ENCODE measurements around the gene ODR4.

ODR4 gene

DNA sequence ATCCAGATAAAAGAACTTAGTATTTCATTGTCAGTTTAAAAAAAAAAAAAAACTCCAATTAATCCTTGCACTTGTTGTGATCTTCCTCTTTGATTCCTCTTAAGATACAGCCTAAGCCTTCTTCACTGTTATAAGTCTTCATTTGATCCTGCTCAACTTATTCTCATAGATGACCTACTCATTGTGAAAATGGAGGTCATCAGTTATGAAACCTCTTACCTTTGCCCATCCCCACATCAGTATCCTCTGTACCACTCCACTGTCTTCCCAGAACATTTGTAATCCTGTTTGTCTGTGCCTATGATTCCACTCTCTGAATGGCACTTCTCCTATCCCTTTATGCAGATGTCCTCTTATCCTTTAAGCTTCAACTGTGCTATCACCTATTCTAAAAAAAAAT, 28.0 kb downstream of the ODR4 start:
- Mint-ChIP-seq H3K9me3 (no peaks in the 10 kb centered on the region), H3K4me1 (ENCODE audit: low read depth) (peaks cover 2% of the 10 kb centered on the region), H3K4me3 (no peak overlapping the region), H3K36me3 (ENCODE audit: low read depth) (peaks cover 71% of the 10 kb centered on the region), H3K27ac (no peak overlapping the region), H3K27me3 (no peaks in the 10 kb centered on the region)
- DNase-seq: no peak

DNA sequence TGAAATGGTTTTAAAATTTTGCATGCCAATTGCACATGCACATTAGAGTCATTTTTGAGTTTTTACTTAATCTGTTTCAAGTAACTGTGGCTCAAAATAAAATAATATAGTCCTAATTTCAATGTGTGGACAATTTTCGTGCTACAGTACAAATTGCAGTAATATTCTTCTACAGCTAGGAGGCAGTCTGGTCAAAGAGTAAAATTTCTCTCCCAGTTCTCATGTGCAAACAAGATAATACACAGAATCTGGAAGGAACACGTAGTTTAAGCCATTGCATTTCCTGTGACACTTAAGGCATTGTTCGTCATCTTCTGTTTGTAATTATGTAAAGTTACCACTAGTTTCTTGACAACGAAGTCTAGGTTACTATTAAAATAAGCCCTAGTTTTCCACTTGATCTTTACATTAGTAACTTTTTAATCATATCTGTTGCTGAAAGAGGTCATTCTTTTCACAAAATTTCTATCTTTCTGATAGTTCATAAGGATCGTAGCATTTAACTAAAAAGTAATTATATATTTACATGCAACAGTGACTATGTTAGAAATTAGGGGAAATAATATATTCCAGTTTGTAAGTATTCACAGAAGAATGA, 28.9 kb downstream of the ODR4 start:
- no peak overlapping the region for H3K4me3 Mint-ChIP-seq
- H3K36me3 Mint-ChIP-seq (ENCODE audit: low read depth): peaks cover 71% of the 10 kb centered on the region
- H3K9me3 Mint-ChIP-seq: no peaks in the 10 kb centered on the region
- H3K4me1 Mint-ChIP-seq (ENCODE audit: low read depth): peaks cover 2% of the 10 kb centered on the region
- DNase-seq: no peak
- H3K27me3 Mint-ChIP-seq: no peaks in the 10 kb centered on the region
- H3K27ac Mint-ChIP-seq: no peak overlapping the region

DNA sequence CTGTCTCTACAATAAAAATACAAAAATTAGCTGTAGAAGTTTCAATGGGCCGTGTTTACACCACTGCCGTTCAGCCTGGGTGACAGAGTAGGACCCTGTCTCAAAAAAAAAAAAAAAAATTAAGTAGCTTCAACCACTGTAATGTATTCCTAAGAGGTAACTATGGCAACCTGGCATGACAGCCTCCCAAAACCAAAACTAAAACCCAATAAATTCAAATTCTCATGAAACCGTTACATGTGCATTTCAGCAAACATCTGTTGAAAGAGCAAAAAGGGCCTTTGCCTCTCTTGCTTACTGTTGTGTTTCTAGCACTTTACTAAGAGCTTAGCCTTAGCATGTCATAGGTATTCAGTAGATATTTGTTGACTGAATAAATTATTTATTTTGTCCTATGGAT, 33.5 kb downstream of the ODR4 start:
- no peaks in the 10 kb centered on the region for H3K9me3 Mint-ChIP-seq
- no peaks in the 10 kb centered on the region for H3K27me3 Mint-ChIP-seq
- H3K36me3 Mint-ChIP-seq (ENCODE audit: low read depth): peaks cover 75% of the 10 kb centered on the region
- no peak overlapping the region for H3K4me3 Mint-ChIP-seq
- H3K4me1 Mint-ChIP-seq (ENCODE audit: low read depth): no peaks in the 10 kb centered on the region
- no peak overlapping the region for H3K27ac Mint-ChIP-seq
- DNase-seq: no peak

DNA sequence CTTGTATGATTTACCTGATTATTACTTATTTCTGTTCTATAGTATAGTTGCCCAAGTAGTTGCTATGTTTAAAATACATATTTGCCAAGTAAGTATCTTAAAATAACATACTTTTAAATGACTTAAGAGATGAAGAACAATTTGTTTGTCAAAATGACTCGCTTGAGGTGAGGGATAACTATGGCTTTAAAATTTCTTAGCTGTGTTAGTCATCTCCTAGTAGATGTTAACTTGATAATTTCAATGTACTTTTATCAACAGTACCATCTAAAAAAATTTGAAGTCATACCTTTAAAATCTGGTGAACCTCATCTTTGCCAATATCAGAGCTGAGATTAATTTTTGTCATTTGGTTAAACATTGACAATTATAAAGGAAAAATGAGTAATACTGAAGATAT, 37.7 kb downstream of the ODR4 start:
- H3K4me1 Mint-ChIP-seq (ENCODE audit: low read depth): no peaks in the 10 kb centered on the region
- H3K36me3 Mint-ChIP-seq (ENCODE audit: low read depth): peaks cover 57% of the 10 kb centered on the region
- no peaks in the 10 kb centered on the region for H3K9me3 Mint-ChIP-seq

DNA sequence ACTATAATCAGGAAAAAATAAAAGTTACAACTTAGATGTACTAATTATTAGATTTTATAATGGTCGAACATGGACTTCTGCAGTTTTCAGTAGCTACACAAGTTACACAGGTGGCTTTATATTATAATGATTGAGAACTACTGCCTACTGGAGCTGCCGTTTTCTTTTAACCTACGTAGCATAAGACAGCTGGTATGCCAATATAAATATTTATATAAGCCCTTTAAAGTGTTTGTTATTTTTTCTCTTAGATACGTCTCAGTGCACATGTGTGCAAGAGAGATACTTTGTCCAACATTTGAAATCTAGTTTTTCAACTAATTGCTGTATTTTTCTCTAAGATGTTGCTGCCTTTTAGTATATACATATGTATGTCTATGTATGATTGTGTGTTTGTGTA, 42.9 kb downstream of the ODR4 start:
- DNase-seq: no peak

More for the DNA sequence above, 37.7 kb downstream of the ODR4 start:
- DNase-seq: no peak
- Mint-ChIP-seq H3K27me3 (no peaks in the 10 kb centered on the region), H3K4me3 (no peak overlapping the region), H3K27ac (no peak overlapping the region)

DNA sequence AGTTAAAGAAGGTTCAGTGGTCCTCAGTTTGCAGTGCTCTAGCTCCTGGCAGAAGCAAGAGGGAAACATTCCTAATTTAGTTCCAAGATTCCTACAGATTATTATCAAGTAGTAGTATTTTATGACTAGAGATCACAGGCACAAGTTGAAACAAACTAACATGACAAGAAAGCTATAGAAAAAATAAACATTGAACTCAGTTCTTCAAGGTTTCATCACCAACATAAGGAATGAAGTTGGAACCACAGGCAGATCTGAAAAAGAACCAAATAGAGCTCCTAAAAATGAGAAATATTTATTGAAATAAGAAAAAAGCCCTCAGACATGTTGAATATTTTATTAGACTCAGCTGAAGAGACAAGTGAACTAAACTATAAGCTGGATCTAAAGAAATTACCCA, 44.7 kb downstream of the ODR4 start:
- no peak for DNase-seq
- Mint-ChIP-seq H3K27me3 (no peaks in the 10 kb centered on the region), H3K4me1 (ENCODE audit: low read depth) (peaks cover 9% of the 10 kb centered on the region), H3K9me3 (no peaks in the 10 kb centered on the region), H3K4me3 (no peak overlapping the region), H3K36me3 (ENCODE audit: low read depth) (peaks cover 45% of the 10 kb centered on the region), H3K27ac (no peak overlapping the region)

More for the DNA sequence above, 42.9 kb downstream of the ODR4 start:
- Mint-ChIP-seq H3K9me3 (no peaks in the 10 kb centered on the region), H3K27me3 (no peaks in the 10 kb centered on the region), H3K4me3 (no peak overlapping the region), H3K36me3 (ENCODE audit: low read depth) (peaks cover 55% of the 10 kb centered on the region), H3K4me1 (ENCODE audit: low read depth) (peaks cover 9% of the 10 kb centered on the region), H3K27ac (no peak overlapping the region)

DNA sequence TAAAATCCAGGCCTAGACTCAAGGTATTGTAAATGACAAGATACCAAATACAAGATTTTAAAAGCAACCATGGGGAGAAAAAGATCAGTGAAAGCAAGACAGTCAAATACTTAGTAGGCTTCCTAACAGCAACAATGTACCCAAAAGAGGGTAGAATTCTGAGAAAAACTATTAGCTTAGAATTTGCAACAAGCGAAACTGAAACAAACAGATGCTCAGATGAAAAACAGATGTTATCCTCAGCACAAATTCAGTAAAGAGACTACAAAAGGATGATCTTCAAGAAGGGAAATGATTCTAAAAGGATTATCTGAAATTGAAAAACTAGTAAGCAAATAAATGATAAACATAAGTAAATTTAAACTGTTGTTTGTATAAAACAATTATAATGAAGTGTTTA, 45.3 kb downstream of the ODR4 start:
- no peaks in the 10 kb centered on the region for H3K27me3 Mint-ChIP-seq
- no peak for DNase-seq
- H3K9me3 Mint-ChIP-seq: no peaks in the 10 kb centered on the region
- no peak overlapping the region for H3K27ac Mint-ChIP-seq
- H3K36me3 Mint-ChIP-seq (ENCODE audit: low read depth): peaks cover 40% of the 10 kb centered on the region
- H3K4me1 Mint-ChIP-seq (ENCODE audit: low read depth): peaks cover 9% of the 10 kb centered on the region
- H3K4me3 Mint-ChIP-seq: no peak overlapping the region

DNA sequence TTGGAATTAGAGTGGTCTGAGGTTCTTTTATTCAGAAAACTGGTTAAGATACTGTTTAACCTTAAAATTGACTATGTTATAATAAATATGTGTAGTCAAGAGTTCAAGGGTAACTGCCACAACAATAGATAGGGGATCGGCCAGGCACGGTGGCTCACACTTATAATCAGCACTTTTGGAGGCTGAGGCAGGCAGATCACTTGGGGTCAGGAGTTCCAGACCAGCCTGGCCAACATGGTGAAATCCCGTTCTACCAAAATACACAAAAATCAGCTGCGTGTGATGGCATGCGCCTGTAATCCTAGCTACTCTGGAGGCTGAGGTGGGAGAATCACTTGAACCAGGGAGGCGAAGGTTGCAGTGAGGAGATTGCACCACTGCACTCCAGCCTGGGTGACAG, 45.8 kb downstream of the ODR4 start:
- DNase-seq: no peak
- H3K4me3 Mint-ChIP-seq: no peak overlapping the region
- H3K9me3 Mint-ChIP-seq: no peaks in the 10 kb centered on the region
- peaks cover 40% of the 10 kb centered on the region for H3K36me3 Mint-ChIP-seq (ENCODE audit: low read depth)
- no peaks in the 10 kb centered on the region for H3K27me3 Mint-ChIP-seq
- H3K4me1 Mint-ChIP-seq (ENCODE audit: low read depth): peaks cover 9% of the 10 kb centered on the region
- no peak overlapping the region for H3K27ac Mint-ChIP-seq

DNA sequence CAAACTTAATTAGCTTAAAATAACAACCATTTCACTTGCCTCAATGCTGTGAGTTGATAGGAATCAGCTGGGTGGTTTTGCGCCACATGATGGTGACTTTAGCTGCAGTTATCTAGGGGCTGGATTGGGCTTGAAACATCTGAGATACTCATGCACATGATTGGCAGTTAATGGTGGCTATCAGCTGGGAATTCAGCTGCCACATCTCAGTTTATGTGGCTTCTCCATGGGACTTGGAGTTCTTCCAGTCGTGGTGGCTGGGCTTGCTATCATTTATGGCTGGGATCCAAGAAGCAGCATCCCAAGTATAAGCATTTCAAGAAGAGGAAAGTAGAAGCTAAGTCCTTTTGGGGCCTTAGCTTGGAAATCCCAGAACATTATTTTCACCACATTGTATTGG, 48.9 kb downstream of the ODR4 start:
- no peak overlapping the region for H3K4me3 Mint-ChIP-seq
- no peak for DNase-seq
- no peaks in the 10 kb centered on the region for H3K9me3 Mint-ChIP-seq
- no peaks in the 10 kb centered on the region for H3K27me3 Mint-ChIP-seq
- peaks cover 28% of the 10 kb centered on the region for H3K36me3 Mint-ChIP-seq (ENCODE audit: low read depth)
- peaks cover 9% of the 10 kb centered on the region for H3K4me1 Mint-ChIP-seq (ENCODE audit: low read depth)
- H3K27ac Mint-ChIP-seq: no peak overlapping the region

DNA sequence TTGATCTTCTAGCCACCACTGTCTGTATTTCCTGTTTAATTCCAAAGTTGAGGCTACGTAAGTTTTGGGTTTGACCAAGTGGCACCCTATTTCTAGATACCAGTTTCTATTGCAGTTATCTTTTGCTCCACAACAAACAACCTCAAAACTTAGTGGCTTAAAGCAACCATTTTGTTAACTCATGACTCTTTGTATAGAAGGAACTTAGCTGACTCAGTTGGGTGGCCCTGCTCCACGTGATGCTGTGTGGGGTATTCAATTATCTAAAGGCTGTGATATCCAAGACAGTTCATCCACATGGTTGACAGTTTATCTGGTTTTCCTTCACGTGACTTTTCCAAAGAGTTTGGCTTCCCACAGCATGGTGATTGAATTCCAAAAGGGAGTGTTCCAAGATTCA, 50.5 kb downstream of the ODR4 start:
- no peaks in the 10 kb centered on the region for H3K4me1 Mint-ChIP-seq (ENCODE audit: low read depth)

DNA sequence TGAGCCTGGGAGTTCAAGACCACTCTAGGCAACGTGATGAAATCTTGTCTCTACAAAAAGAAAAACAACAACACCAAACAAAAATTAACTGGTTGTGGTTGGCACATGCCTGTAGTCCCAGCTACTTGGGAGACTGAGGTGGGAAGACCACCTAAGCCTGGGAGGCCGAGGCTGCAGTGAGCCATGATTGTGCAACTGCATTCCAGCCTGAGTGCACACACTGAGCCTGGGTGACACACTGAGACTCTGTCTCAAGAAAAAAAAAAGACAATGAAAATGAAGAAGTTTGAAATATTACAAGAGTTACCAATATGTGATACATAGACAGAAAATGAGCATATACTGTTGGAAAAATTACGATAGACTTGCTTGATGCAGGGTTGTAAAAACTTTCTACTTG, 53.4 kb downstream of the ODR4 start:
- Mint-ChIP-seq H3K4me3 (no peak overlapping the region), H3K27ac (no peak overlapping the region), H3K36me3 (ENCODE audit: low read depth) (peaks cover 8% of the 10 kb centered on the region), H3K27me3 (no peaks in the 10 kb centered on the region), H3K9me3 (no peaks in the 10 kb centered on the region), H3K4me1 (ENCODE audit: low read depth) (no peaks in the 10 kb centered on the region)
- no peak for DNase-seq

More for the DNA sequence above, 50.5 kb downstream of the ODR4 start:
- no peak overlapping the region for H3K4me3 Mint-ChIP-seq
- no peaks in the 10 kb centered on the region for H3K9me3 Mint-ChIP-seq
- H3K27ac Mint-ChIP-seq: no peak overlapping the region
- H3K27me3 Mint-ChIP-seq: no peaks in the 10 kb centered on the region
- peaks cover 17% of the 10 kb centered on the region for H3K36me3 Mint-ChIP-seq (ENCODE audit: low read depth)
- DNase-seq: no peak

DNA sequence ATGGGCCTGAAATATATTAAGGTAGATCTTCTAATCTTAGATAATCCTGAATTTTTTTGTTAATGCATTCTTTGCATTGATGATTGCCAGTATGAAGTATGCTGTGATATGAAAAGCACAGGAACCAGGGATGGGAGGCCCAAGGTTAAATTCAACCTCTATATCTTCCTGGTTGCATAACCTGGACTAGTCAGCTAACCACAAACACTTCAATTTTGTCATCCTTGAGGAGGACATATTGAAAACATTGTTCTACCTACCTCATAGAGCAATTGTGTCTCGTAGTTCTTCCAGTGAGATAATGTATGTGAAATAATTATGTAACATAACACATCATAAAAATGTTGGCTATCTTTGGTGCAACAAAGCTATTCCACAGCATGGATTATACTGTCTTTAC, 59.7 kb downstream of the ODR4 start:
- DNase-seq: no peak
- no peaks in the 10 kb centered on the region for H3K27me3 Mint-ChIP-seq
- H3K4me3 Mint-ChIP-seq: no peak overlapping the region

DNA sequence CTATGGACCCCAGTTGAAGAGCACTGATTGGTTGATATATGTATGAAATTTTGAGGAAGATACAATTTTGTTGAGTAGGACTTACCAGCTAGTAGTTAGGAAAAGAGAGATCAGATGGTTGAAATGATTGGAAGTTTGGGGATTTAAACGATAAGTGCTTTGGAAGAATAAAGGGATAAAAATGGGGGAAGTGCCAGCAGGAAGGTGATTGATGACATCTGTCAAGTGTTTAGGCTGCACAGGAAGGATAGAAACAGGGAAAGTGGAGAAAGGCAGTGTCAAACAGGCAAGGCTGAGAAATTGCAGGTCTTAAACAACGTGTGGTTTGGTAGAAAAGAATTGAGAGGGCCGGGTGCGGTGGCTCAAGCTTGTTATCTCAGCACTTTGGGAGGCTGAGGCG, 62.9 kb downstream of the ODR4 start:
- Mint-ChIP-seq H3K27ac (no peak overlapping the region), H3K9me3 (no peaks in the 10 kb centered on the region)

More for the DNA sequence above, 59.7 kb downstream of the ODR4 start:
- peaks cover 2% of the 10 kb centered on the region for H3K4me1 Mint-ChIP-seq (ENCODE audit: low read depth)
- H3K9me3 Mint-ChIP-seq: no peaks in the 10 kb centered on the region
- H3K27ac Mint-ChIP-seq: no peak overlapping the region
- H3K36me3 Mint-ChIP-seq (ENCODE audit: low read depth): peaks cover 2% of the 10 kb centered on the region

DNA sequence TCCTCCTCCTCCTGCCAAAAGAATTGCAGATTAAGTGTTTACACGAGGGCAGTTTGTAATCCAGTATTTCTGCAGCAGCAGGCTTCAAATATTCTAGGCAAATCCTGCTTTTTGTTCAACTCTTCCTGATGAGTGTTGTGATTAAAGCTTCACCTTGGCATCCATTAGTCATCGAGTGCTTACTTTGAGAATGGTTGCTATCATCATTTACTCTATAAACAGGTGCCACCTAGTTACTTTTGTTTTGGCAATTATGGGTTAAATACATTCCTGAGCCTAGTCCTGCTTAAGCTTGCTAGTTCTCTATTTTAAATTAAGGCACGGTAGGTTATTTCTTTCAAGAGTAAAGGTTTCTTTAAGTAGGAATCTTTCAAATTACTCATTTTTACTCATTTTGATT, 64.9 kb downstream of the ODR4 start:
- peaks cover 2% of the 10 kb centered on the region for H3K36me3 Mint-ChIP-seq (ENCODE audit: low read depth)
- H3K27ac Mint-ChIP-seq: no peak overlapping the region
- no peak for DNase-seq
- no peak overlapping the region for H3K4me3 Mint-ChIP-seq
- H3K9me3 Mint-ChIP-seq: no peaks in the 10 kb centered on the region
- peaks cover 19% of the 10 kb centered on the region for H3K4me1 Mint-ChIP-seq (ENCODE audit: low read depth)
- H3K27me3 Mint-ChIP-seq: no peaks in the 10 kb centered on the region

More for the DNA sequence above, 62.9 kb downstream of the ODR4 start:
- H3K4me1 Mint-ChIP-seq (ENCODE audit: low read depth): peaks cover 19% of the 10 kb centered on the region
- no peak for DNase-seq
- no peak overlapping the region for H3K4me3 Mint-ChIP-seq
- H3K36me3 Mint-ChIP-seq (ENCODE audit: low read depth): peaks cover 2% of the 10 kb centered on the region
- H3K27me3 Mint-ChIP-seq: no peaks in the 10 kb centered on the region

DNA sequence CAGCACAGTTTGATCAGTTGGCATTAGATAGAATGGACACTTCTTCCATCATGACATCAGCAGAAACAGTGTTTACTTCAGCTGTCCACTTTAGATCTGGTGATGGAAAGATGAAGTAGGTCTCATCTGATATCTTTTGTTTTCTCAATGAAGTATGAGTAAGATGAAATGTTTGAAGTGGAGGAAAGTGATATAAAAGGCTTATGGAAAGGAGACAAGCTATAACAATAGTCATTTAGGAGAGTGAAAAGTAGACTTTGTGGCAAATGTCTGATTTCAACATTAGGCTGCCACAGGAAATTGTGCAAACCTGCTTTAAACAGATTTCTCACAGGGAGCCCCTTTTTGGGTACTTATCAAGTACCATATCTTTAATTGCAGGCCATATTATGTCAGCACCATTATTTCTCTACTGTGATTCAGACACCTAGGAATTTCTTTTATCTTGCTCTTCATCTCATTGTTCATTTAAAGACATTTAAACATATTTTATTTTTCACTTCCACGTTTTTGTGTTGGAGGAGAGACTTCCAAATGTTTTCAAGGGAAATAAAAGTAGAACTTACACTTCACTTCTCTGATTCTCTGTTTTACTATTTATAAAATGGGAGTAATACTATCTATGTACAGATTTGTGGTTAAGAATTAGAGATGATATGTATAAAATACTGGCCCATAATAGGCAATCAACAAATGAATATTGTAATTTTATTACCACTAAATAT, 67.2 kb downstream of the ODR4 start:
- Mint-ChIP-seq H3K36me3 (ENCODE audit: low read depth) (no peaks in the 10 kb centered on the region), H3K9me3 (no peaks in the 10 kb centered on the region), H3K27me3 (no peaks in the 10 kb centered on the region), H3K27ac (peak overlapping the region; percentile 39), H3K4me3 (no peak overlapping the region), H3K4me1 (ENCODE audit: low read depth) (peaks cover 19% of the 10 kb centered on the region)
- DNase-seq: no peak
